Activated effector memory CD4-positive, alpha-beta T cell treated with Interleukin-2 at 50 U/mL for 16 hours (primary cell): ENCODE results near the gene RARRES2.
"Not testable (repeated sequence)": the region's sequence is repeated elsewhere in the genome, so short reads cannot be mapped to it uniquely, and the experiment has no call there.

Experiments
- DNase-seq: peaks from one replicate; pipeline ENCODE4 v3.0.0-alpha.2; 2020

Gene RARRES2

GRCh38 chr7:150341263-150342120 is at the start of gene RARRES2:
Gene RARRES2 (minus strand): TSS chr7:150341629. CDS start chr7:150340609, 1,020 bp downstream.
- no peak for DNase-seq

DNA sequence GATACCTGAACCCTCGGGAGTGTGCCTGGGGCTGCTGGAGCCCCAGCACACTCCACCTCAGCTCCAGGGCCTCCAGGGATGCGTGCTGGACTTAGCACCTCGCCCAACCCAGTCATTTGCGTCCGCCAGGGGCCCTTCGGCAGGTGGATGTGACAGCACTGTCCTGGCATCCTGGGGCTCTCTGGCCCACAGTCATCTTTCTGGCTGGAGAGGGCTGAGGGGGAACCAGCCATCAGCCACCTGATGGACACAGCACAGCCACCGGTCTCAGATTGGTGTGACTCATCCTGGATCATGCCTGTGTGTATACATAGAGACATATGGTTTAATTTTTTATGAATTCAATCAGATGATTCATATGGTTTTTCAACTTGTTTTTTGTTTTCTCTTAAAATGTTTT is 48.8 kb upstream of the RARRES2 start:
- no peak for DNase-seq

GRCh38 chr7:150389532-150389816 is 48.0 kb upstream of the RARRES2 start:
- DNase-seq, result no peak

GRCh38 chr7:150388709-150389531 is 47.5 kb upstream of the RARRES2 start:
- DNase-seq, result no peak

- DNase-seq, result no peak
These were observed 46.9 kb upstream of the RARRES2 start for GRCh38 chr7:150388306-150388705.

DNA sequence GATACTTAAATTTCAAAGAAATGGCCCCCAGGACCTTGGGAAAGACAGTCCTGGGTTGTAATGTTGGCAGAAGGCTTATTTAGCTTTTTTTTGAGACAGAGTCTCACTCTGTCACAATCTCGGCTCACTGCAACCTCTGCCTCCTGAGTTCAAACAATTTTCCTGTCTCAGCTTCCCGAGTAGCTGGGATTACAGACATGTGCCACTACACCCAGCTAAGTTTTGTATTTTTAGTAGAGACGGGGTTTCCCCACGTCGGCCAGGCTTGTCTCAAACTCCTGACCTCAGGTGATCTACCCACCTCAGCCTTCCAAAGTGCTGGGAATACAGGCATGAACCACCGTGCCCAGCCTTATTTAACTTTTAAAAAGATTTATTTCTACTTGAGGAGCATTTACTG is 44.5 kb upstream of the RARRES2 start:
- not testable (repeated sequence) for DNase-seq

DNA sequence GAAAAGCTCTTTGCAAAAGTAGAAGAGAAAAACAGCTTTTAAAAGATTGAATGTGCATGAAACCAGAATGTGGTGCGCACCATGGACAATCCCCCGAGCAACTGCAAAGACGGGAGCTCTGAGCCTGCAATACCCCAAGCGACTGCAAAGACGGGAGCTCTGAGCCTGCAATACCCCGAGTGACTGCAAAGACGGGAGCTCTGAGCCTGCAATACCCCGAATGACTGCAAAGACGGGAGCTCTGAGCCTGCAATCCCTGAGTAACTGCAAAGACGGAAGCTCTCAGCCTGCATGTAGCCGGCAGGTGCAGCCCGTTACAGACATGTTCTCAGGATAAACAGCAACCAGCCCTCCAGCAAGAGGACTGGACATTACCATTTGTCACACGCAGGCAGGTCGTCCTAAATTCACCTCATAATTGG is 43.9 kb upstream of the RARRES2 start:
- DNase-seq, result no peak

- DNase-seq, result no peak
These were observed 43.2 kb upstream of the RARRES2 start for GRCh38 chr7:150384406-150385301.

DNA sequence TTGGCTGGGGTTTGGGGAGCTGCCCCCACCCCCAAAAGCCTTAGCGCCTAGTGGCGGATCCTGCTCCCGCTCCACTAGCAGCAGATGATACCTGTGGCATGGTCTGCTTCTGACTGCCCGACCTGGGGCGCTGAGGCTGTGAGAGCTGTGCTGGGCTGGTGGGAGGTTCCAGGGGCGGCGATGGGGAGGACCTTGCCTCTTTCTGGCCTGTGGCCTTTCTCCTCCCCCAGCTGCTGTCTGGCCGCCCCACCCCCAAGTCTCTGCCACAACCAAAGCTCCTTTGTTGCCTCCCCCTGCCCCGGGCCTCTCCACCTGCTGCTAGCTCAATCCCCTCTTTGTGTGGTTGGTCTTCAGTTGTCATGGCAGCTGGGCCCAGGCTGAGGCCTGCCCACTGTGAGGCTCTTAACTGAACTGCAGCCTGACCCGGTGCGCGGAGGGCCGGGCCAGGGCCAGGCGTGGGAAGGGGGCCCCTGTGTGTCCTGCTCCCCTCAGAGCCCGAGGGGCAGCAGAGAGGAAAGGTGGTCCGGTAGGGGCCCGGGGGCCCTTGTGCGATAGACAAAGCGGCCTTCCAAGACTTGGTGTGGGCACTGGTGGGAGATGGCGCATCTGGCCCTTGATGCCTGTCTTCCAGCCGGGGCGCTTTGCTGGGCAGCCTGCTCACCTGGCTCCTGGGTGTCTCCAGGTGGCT is 42.4 kb upstream of the RARRES2 start:
- DNase-seq, result no peak

DNA sequence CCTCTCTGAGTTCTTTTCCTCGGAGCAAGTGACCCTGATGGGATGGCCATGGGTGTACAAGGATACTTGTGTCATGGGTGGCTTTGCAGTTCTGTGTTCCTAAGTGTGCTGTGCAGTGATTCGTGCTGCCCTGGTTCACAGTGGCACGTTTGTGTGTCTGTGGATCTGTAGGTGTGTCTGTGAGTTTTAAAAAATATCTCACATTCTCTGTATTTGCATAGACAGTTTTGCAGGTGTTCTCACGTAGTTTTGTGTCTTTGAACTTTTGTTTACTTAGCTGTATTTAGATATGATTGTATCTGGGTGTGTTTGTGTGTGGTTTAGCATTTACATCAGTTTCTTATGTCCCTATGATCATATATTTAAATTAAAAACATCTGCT is 41.4 kb upstream of the RARRES2 start:
- DNase-seq, result no peak

GRCh38 chr7:150382123-150382843 is 40.9 kb upstream of the RARRES2 start:
- DNase-seq, result no peak

- no peak for DNase-seq
These were observed 40.3 kb upstream of the RARRES2 start for GRCh38 chr7:150381785-150382122.

- no peak for DNase-seq
These were observed 39.7 kb upstream of the RARRES2 start for GRCh38 chr7:150381096-150381495.

- no peak for DNase-seq
These were observed 39.0 kb upstream of the RARRES2 start for GRCh38 chr7:150380463-150380862.

GRCh38 chr7:150379441-150380379 is 38.3 kb upstream of the RARRES2 start:
- DNase-seq, result no peak

DNA sequence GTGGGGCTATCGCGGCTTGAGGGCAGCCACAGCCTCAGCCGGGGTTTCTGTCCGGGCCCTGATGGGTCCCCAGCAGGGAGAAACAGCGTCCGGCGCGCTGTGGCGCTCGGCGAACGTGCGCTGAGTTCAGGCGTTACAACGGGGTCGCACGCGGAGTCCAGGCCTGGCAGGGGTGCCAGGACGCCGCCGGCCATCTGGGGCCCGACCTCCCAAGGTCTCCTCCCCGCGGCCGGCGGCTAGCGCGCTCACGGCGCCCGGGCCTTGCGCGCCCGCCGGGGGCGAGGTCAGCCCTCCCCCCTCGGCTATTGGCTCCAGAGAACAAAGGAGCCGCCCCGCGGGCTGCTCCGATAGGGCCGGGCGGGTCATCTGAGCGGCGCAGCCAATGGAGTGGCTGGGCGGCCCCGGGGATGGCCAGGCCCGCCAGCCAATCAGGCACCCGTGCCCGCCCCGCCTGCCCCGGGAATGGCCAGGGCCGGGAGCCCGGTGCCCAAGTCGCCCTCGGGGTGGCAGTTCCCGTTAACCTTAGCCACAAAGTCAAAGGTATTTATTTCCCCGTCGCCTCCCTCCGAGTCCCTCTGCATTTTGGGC is 37.5 kb upstream of the RARRES2 start, which contains the start of gene ZNF775:
Gene ZNF775 (plus strand): TSS at position 478 of the 588 bp plus-strand sequence. CDS start 9,141 bp downstream, outside the sequence.
- DNase-seq, result peak; percentile 87

- peak; percentile 11 for DNase-seq
These were observed 36.9 kb upstream of the RARRES2 start for GRCh38 chr7:150378115-150378852.

GRCh38 chr7:150377635-150378034 is 36.2 kb upstream of the RARRES2 start:
- DNase-seq, result no peak

DNA sequence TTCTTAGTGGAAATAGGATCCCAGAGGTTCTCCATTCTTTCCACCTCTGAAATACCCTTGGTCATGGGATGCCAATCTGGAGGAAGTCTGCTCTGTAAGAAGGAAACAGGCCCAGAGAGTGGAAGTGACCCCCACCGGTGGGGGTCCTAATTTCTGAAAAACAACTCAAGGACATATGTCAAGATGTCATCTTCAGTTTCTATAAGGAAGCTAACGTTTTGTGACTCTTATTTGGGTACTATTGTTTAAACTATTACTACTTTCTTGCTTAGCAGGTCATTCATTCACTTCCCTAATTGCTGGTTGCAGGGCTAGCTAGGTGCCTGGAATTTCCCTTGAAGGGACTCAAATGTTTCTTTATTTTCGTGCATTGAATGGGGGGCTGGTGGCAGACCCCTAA is 35.8 kb upstream of the RARRES2 start:
- DNase-seq, result no peak
